ENCODE measurements around the gene P3H4.

- TF ChIP-seq, protein P1, sequence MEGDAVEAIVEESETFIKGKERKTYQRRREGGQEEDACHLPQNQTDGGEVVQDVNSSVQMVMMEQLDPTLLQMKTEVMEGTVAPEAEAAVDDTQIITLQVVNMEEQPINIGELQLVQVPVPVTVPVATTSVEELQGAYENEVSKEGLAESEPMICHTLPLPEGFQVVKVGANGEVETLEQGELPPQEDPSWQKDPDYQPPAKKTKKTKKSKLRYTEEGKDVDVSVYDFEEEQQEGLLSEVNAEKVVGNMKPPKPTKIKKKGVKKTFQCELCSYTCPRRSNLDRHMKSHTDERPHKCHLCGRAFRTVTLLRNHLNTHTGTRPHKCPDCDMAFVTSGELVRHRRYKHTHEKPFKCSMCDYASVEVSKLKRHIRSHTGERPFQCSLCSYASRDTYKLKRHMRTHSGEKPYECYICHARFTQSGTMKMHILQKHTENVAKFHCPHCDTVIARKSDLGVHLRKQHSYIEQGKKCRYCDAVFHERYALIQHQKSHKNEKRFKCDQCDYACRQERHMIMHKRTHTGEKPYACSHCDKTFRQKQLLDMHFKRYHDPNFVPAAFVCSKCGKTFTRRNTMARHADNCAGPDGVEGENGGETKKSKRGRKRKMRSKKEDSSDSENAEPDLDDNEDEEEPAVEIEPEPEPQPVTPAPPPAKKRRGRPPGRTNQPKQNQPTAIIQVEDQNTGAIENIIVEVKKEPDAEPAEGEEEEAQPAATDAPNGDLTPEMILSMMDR (IDR thresholded peaks at IDR 0.05) = no peak
- no peak for TF ChIP-seq ZFX (IDR thresholded peaks at IDR 0.05; ENCODE audit: borderline replicate concordance)
These were observed 53.1 kb downstream of the P3H4 start for GRCh38 chr17:41758601-41759000.
